ENCODE measurements around the gene INPP4A.

The INPP4A gene

GRCh38 chr2:98518101-98518500 is 73.4 kb downstream of the INPP4A start:
- no peak for DNase-seq

- no peak for DNase-seq
Observed at GRCh38 chr2:98519156-98519555, 74.5 kb downstream of the INPP4A start.

GRCh38 chr2:98519851-98520250 is 75.2 kb downstream of the INPP4A start:
- DNase-seq, result no peak

GRCh38 chr2:98520806-98521205 is 76.1 kb downstream of the INPP4A start:
- no peak for DNase-seq

GRCh38 chr2:98521266-98521665 is 76.6 kb downstream of the INPP4A start:
- no peak for DNase-seq

- no peak for DNase-seq
Observed at GRCh38 chr2:98522854-98523253, 78.2 kb downstream of the INPP4A start.

- no peak for DNase-seq
Observed at GRCh38 chr2:98524168-98524567, 79.5 kb downstream of the INPP4A start.

- no peak for DNase-seq
Observed at GRCh38 chr2:98528349-98528748, 83.7 kb downstream of the INPP4A start.

GRCh38 chr2:98530114-98530513 is 85.5 kb downstream of the INPP4A start:
- DNase-seq, result no peak

GRCh38 chr2:98532756-98533155 is 88.1 kb downstream of the INPP4A start:
- DNase-seq, result no peak

- DNase-seq, result no peak
Observed at GRCh38 chr2:98533547-98533946, 88.9 kb downstream of the INPP4A start.

- no peak for DNase-seq
Observed at GRCh38 chr2:98534761-98535160, 90.1 kb downstream of the INPP4A start.

GRCh38 chr2:98535971-98536677 is 91.5 kb downstream of the INPP4A start:
- no peak for DNase-seq

GRCh38 chr2:98537390-98538126 is 92.9 kb downstream of the INPP4A start:
- no peak for DNase-seq

- DNase-seq, result no peak
Observed at GRCh38 chr2:98538280-98539041, 93.8 kb downstream of the INPP4A start.

GRCh38 chr2:98539056-98539735 is 94.5 kb downstream of the INPP4A start:
- DNase-seq, result no peak

GRCh38 chr2:98540536-98540935 is 95.9 kb downstream of the INPP4A start:
- no peak for DNase-seq

GRCh38 chr2:98541489-98541888 is 96.8 kb downstream of the INPP4A start:
- DNase-seq, result no peak

GRCh38 chr2:98541906-98542305 is 97.2 kb downstream of the INPP4A start:
- no peak for DNase-seq

GRCh38 chr2:98543214-98543613 is 98.6 kb downstream of the INPP4A start:
- DNase-seq, result no peak

GRCh38 chr2:98543842-98544241 is 99.2 kb downstream of the INPP4A start:
- no peak for DNase-seq

GRCh38 chr2:98545591-98545990 is 100.9 kb downstream of the INPP4A start:
- DNase-seq, result no peak

- DNase-seq, result no peak
Observed at GRCh38 chr2:98546186-98546585, 101.5 kb downstream of the INPP4A start.
